ENCODE results near the gene GPATCH2L.

The GPATCH2L gene

GRCh38 chr14:76181546-76181945 lies 29.8 kb downstream of the GPATCH2L start:
- Histone ChIP-seq H3K27me3 (ENCODE audit: insufficient read depth, low read length) (no peaks in the 10 kb centered on the region), H3K4me2 (ENCODE audit: low read length) (no peak overlapping the region)
- WGBS (ENCODE audit: extremely low coverage, insufficient coverage, insufficient read length) = no CpG with 5 or more reads among the region's 1 CpG

DNA sequence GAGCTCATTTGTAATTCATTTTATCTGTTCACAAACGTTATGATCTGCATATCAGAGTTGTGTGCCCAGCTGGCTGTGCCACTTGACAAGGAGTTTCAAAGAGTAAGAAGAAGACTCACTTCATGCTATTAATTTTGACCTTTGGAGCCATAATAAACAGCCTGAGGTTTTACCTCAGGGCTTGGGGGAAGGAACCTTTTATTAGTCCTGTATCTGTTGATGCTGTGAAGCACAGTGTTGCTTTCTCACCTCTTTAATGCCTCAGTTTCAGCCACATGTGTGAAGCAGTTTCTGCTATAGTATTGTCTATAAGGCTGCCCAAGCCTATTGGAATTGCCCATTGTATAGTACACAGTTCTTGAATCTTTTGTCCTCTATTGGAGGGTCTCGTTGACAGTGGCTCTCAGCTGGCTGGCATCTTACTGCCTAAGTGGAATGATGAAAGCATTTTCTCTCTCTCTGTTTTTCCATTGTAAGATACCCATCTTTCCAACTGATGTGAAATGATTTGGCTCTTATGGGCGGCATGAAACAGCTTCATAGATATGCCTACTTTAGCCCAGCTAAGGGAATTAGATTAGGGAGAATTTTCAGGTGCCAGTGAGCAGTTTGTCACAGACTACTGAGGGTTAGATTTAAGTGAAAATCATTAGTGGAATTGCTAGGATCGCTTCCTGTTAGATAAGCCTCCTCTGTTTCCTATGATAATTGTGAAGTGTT lies 34.7 kb downstream of the GPATCH2L start:
- peaks cover 2 to 11% of the 10 kb centered on the region in 2 experiments for H3K36me3 ChIP-seq (ENCODE audit: control insufficient read depth in 1 of 2, insufficient read depth in 2 of 2, low read length in 2 of 2)
- no peak for DNase-seq
- H4K12ac ChIP-seq (ENCODE audit: low read depth, low read length) = no peak overlapping the region
- H3K4me2 ChIP-seq (ENCODE audit: low read length) = no peak overlapping the region
- no peak overlapping the region for H2AK5ac ChIP-seq (ENCODE audit: low read length)
- no peak overlapping the region for H3K9ac ChIP-seq (ENCODE audit: low read length)
- H3K18ac ChIP-seq (ENCODE audit: low read length) = no peak overlapping the region
- no peak overlapping the region for H2AFZ ChIP-seq (ENCODE audit: insufficient read depth, low read length, poor library complexity)
- H3K9me3 ChIP-seq (ENCODE audit: insufficient read depth, low read depth, low read length) = no peaks in the 10 kb centered on the region
- H3K4me3 ChIP-seq (ENCODE audit: low read depth, low read length) = no peak overlapping the region
- no peak overlapping the region for H4K8ac ChIP-seq (ENCODE audit: low read depth, low read length)
- no peak overlapping the region for H3K27ac ChIP-seq (ENCODE audit: low read depth, low read length)
- H2BK5ac ChIP-seq (ENCODE audit: low read depth, low read length, poor library complexity) = no peak overlapping the region
- H3K23ac ChIP-seq (ENCODE audit: low read length) = no peak overlapping the region
- no peak overlapping the region for H4K91ac ChIP-seq (ENCODE audit: low read depth, low read length)
- no peak overlapping the region for H2BK12ac ChIP-seq (ENCODE audit: low read length)
- H3K79me2 ChIP-seq (ENCODE audit: control insufficient read depth, insufficient read depth, low read length, poor library complexity) = no peaks in the 10 kb centered on the region
- no peak overlapping the region for H3K14ac ChIP-seq (ENCODE audit: low read length)
- no peak overlapping the region for H3K4ac ChIP-seq (ENCODE audit: low read depth, low read length)
- no CpG with 5 or more reads among the region's 4 CpGs for WGBS (ENCODE audit: extremely low coverage, insufficient coverage, insufficient read length)
- no peaks in the 10 kb centered on the region for H3K4me1 ChIP-seq (ENCODE audit: control insufficient read depth in 1 of 2, insufficient read depth in 2 of 2, low read length in 2 of 2)
- no peak overlapping the region for H2BK120ac ChIP-seq (ENCODE audit: insufficient read depth, low read length, poor library complexity)
- H3K27me3 ChIP-seq (ENCODE audit: insufficient read depth, low read length) = no peaks in the 10 kb centered on the region
- no peaks in the 10 kb centered on the region for H3K79me1 ChIP-seq (ENCODE audit: low read length)

More at GRCh38 chr14:76181546-76181945, 29.8 kb downstream of the GPATCH2L start:
- Histone ChIP-seq H3K27ac (ENCODE audit: low read depth, low read length) (no peak overlapping the region), H4K91ac (ENCODE audit: low read depth, low read length) (no peak overlapping the region), H3K79me1 (ENCODE audit: low read length) (no peaks in the 10 kb centered on the region), H2BK12ac (ENCODE audit: low read length) (no peak overlapping the region), H3K79me2 (ENCODE audit: control insufficient read depth, insufficient read depth, low read length, poor library complexity) (no peaks in the 10 kb centered on the region), H2BK5ac (ENCODE audit: low read depth, low read length, poor library complexity) (no peak overlapping the region), H3K9me3 (ENCODE audit: insufficient read depth, low read depth, low read length) (no peaks in the 10 kb centered on the region), H2AK5ac (ENCODE audit: low read length) (no peak overlapping the region), H2AFZ (ENCODE audit: insufficient read depth, low read length, poor library complexity) (no peak overlapping the region), H3K23ac (ENCODE audit: low read length) (no peak overlapping the region), H2BK120ac (ENCODE audit: insufficient read depth, low read length, poor library complexity) (no peak overlapping the region), H3K14ac (ENCODE audit: low read length) (no peak overlapping the region), H3K4me3 (ENCODE audit: low read depth, low read length) (no peak overlapping the region), H3K36me3 (ENCODE audit: control insufficient read depth in 1 of 2, insufficient read depth in 2 of 2, low read length in 2 of 2) (peaks cover 13 to 28% of the 10 kb centered on the region in 2 experiments), H3K4me1 (ENCODE audit: control insufficient read depth in 1 of 2, insufficient read depth in 2 of 2, low read length in 2 of 2) (no peaks in the 10 kb centered on the region), H3K18ac (ENCODE audit: low read length) (no peak overlapping the region), H3K4ac (ENCODE audit: low read depth, low read length) (no peak overlapping the region), H4K8ac (ENCODE audit: low read depth, low read length) (no peak overlapping the region), H4K12ac (ENCODE audit: low read depth, low read length) (no peak overlapping the region), H3K9ac (ENCODE audit: low read length) (no peak overlapping the region)
- peak in 1 of 2 donors; percentile 17 for DNase-seq

DNA sequence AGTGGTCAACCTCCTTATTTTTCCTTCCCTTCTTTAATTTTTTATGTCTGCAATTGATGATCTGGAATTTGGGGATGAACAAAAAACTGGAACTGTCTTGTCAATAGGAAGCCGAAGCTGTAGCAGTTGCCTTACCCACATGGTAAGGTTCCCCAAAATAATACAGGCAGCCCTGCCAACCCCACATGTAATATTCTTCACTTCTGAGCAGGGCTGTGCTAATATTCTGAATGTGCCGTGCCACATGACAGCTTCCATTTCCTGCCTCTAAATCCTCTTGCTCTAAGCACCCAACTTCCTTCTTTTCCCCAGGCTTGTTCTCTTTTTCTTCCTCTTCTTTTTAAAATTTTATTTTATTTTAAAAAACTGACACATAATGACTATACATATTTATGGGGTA lies 39.6 kb downstream of the GPATCH2L start:
- peaks cover 2 to 10% of the 10 kb centered on the region in 2 experiments for H3K36me3 ChIP-seq (ENCODE audit: control insufficient read depth in 1 of 2, insufficient read depth in 2 of 2, low read length in 2 of 2)
- H3K4me1 ChIP-seq (ENCODE audit: control insufficient read depth in 1 of 2, insufficient read depth in 2 of 2, low read length in 2 of 2) = no peaks in the 10 kb centered on the region
- H3K4me2 ChIP-seq (ENCODE audit: low read length) = no peak overlapping the region
- WGBS (ENCODE audit: extremely low coverage, insufficient coverage, insufficient read length) = no CpG with 5 or more reads among the region's 2 CpGs
- no peak overlapping the region for H3K14ac ChIP-seq (ENCODE audit: low read length)
- peak in 1 of 2 donors; percentile 27 for DNase-seq
- H3K9ac ChIP-seq (ENCODE audit: low read length) = no peak overlapping the region
- H2AK5ac ChIP-seq (ENCODE audit: low read length) = no peak overlapping the region
- no peak overlapping the region for H2BK120ac ChIP-seq (ENCODE audit: insufficient read depth, low read length, poor library complexity)
- H4K12ac ChIP-seq (ENCODE audit: low read depth, low read length) = no peak overlapping the region
- H4K91ac ChIP-seq (ENCODE audit: low read depth, low read length) = no peak overlapping the region
- H3K4ac ChIP-seq (ENCODE audit: low read depth, low read length) = no peak overlapping the region
- no peak overlapping the region for H2BK5ac ChIP-seq (ENCODE audit: low read depth, low read length, poor library complexity)
- H2BK12ac ChIP-seq (ENCODE audit: low read length) = no peak overlapping the region
- H3K4me3 ChIP-seq (ENCODE audit: low read depth, low read length) = no peak overlapping the region
- H3K23ac ChIP-seq (ENCODE audit: low read length) = no peak overlapping the region
- no peaks in the 10 kb centered on the region for H3K79me1 ChIP-seq (ENCODE audit: low read length)
- no peak overlapping the region for H3K27ac ChIP-seq (ENCODE audit: low read depth, low read length)
- no peak overlapping the region for H4K8ac ChIP-seq (ENCODE audit: low read depth, low read length)
- H3K18ac ChIP-seq (ENCODE audit: low read length) = no peak overlapping the region
- H3K9me3 ChIP-seq (ENCODE audit: insufficient read depth, low read depth, low read length) = no peaks in the 10 kb centered on the region
- no peaks in the 10 kb centered on the region for H3K27me3 ChIP-seq (ENCODE audit: insufficient read depth, low read length)
- H2AFZ ChIP-seq (ENCODE audit: insufficient read depth, low read length, poor library complexity) = no peak overlapping the region
- no peaks in the 10 kb centered on the region for H3K79me2 ChIP-seq (ENCODE audit: control insufficient read depth, insufficient read depth, low read length, poor library complexity)

- Histone ChIP-seq H2BK12ac (ENCODE audit: low read length) (no peak overlapping the region), H2AK5ac (ENCODE audit: low read length) (no peak overlapping the region)
Observed at GRCh38 chr14:76193696-76194095, 42.0 kb downstream of the GPATCH2L start.

More at GRCh38 chr14:76193696-76194095, 42.0 kb downstream of the GPATCH2L start:
- H3K18ac ChIP-seq (ENCODE audit: low read length) = no peak overlapping the region
- H3K23ac ChIP-seq (ENCODE audit: low read length) = no peak overlapping the region
- H3K4me2 ChIP-seq (ENCODE audit: low read length) = no peak overlapping the region
- peaks cover 7 to 16% of the 10 kb centered on the region in 2 experiments for H3K36me3 ChIP-seq (ENCODE audit: control insufficient read depth in 1 of 2, insufficient read depth in 2 of 2, low read length in 2 of 2)
- H4K8ac ChIP-seq (ENCODE audit: low read depth, low read length) = no peak overlapping the region
- WGBS (ENCODE audit: extremely low coverage, insufficient coverage, insufficient read length) = no CpG with 5 or more reads among the region's 1 CpG
- no peaks in the 10 kb centered on the region for H3K27me3 ChIP-seq (ENCODE audit: insufficient read depth, low read length)
- no peak overlapping the region for H2BK5ac ChIP-seq (ENCODE audit: low read depth, low read length, poor library complexity)
- H3K14ac ChIP-seq (ENCODE audit: low read length) = no peak overlapping the region
- H3K4me1 ChIP-seq (ENCODE audit: control insufficient read depth in 1 of 2, insufficient read depth in 2 of 2, low read length in 2 of 2) = no peaks in the 10 kb centered on the region
- H3K4ac ChIP-seq (ENCODE audit: low read depth, low read length) = no peak overlapping the region
- no peak overlapping the region for H4K12ac ChIP-seq (ENCODE audit: low read depth, low read length)
- H3K4me3 ChIP-seq (ENCODE audit: low read depth, low read length) = no peak overlapping the region
- DNase-seq = no peak
- H3K9ac ChIP-seq (ENCODE audit: low read length) = no peak overlapping the region
- no peak overlapping the region for H3K27ac ChIP-seq (ENCODE audit: low read depth, low read length)
- no peak overlapping the region for H2BK120ac ChIP-seq (ENCODE audit: insufficient read depth, low read length, poor library complexity)
- H4K91ac ChIP-seq (ENCODE audit: low read depth, low read length) = no peak overlapping the region
- H2AFZ ChIP-seq (ENCODE audit: insufficient read depth, low read length, poor library complexity) = no peak overlapping the region
- H3K79me1 ChIP-seq (ENCODE audit: low read length) = no peaks in the 10 kb centered on the region
- H3K79me2 ChIP-seq (ENCODE audit: control insufficient read depth, insufficient read depth, low read length, poor library complexity) = no peaks in the 10 kb centered on the region
- no peaks in the 10 kb centered on the region for H3K9me3 ChIP-seq (ENCODE audit: insufficient read depth, low read depth, low read length)

Measured in trophoblast cell (in vitro differentiated cells and primary cell).